Progenitor cell of endocrine pancreas (in vitro differentiated cells): Measurements from ENCODE around the gene SCGB1C2. TPM values are rescaled to one million over a fixed set of nuclear protein-coding genes. Genes with fewer than 3 reads are reported as not detected.

Experiments
- DNase-seq: peaks from one replicate; pipeline ENCODE4 v3.0.0; 2021; ENCODE audit warnings: low spot score; ENCODE audit not compliant: unreplicated experiment
- H3K27ac Mint-ChIP-seq: 2 replicates; pipeline ENCODE4 v1.8.0; 2021; ENCODE audit warnings: mild to moderate bottlenecking, moderate library complexity, mixed read lengths
- H3K27me3 Mint-ChIP-seq: 2 replicates; pipeline ENCODE4 v1.8.0; 2021; ENCODE audit warnings: mixed read lengths
- H3K36me3 Mint-ChIP-seq: 2 replicates; pipeline ENCODE4 v1.8.0; 2022; ENCODE audit warnings: mixed read lengths; ENCODE audit not compliant: insufficient read depth
- H3K4me1 Mint-ChIP-seq: 2 replicates; pipeline ENCODE4 v1.8.0; 2021; ENCODE audit warnings: low read depth, mixed read lengths
- H3K4me3 Mint-ChIP-seq: 2 replicates; pipeline ENCODE4 v1.8.0; 2021; ENCODE audit warnings: low read depth, mild to moderate bottlenecking, moderate library complexity, mixed read lengths
- H3K9me3 Mint-ChIP-seq: 2 replicates; pipeline ENCODE4 v1.8.0; 2021; ENCODE audit warnings: low read depth, mixed read lengths
- CTCF ChIP-seq: fragments of 200-600 bp; sonication (generic); IDR thresholded peaks from one replicate; pipeline ENCODE4 v1.5.0; 2021; ENCODE audit warnings: antibody characterized with exemption, mild to moderate bottlenecking; ENCODE audit not compliant: unreplicated experiment
- total RNA-seq: library from RNA; stranded (reverse); gene quantifications from 2 replicates; pipeline ENCODE4 v1.2.1, GENCODE V29; 2021

SCGB1C2 gene
- total RNA-seq, 1 donor from 2014 or later, result not detected

- DNase-seq, result no peak
- no peak overlapping the region for H3K27ac Mint-ChIP-seq
- no peak for TF ChIP-seq CTCF
- no peaks in the 10 kb centered on the region for H3K9me3 Mint-ChIP-seq
- H3K27me3 Mint-ChIP-seq, result peaks cover 47% of the 10 kb centered on the region
- no peaks in the 10 kb centered on the region for H3K36me3 Mint-ChIP-seq
- H3K4me3 Mint-ChIP-seq, result no peak overlapping the region
- peaks cover 3% of the 10 kb centered on the region for H3K4me1 Mint-ChIP-seq
Observed at GRCh38 chr17:177762-178161, 40.4 kb downstream of the SCGB1C2 start.

DNA sequence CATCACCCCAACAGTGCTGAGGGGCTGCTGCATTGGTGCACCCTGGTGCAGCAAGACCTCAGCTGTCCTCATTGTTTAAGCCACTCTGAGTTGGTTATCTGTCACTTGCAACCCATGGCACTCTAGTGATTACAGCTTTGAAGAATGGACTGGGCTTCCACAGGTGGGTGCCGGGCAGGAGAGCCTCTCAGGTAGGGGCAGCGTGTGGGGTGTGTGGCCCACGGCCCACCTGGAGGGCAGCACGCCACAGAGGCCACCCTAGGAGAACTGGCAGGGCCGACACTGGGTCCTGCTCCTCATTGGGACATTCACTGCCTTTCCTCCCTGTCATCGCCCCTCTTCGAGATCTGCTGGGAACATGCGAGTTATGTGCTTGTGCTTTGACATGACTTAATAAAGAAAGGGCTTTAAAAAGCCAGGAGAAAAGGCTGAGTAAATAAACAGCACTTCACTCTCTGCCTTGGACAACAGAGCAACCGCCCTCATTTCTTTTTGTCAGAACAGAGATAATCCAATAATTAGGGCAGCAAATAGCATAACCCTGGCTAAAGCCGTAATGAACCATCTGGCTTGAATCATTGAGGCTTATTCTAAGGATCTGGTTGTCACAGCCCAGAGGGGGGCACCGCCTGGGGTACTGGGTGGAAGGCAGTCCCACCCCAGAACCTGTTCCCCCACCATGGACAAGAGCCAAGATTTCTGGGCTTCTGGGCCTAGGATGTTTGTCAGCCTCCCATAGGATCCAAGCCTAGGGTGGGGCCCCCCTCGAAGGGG, 41.1 kb downstream of the SCGB1C2 start:
- no peak overlapping the region for H3K27ac Mint-ChIP-seq

GRCh38 chr17:179066-179432, 41.7 kb downstream of the SCGB1C2 start:
- no peak overlapping the region for H3K4me3 Mint-ChIP-seq
- no peak for TF ChIP-seq CTCF
- H3K9me3 Mint-ChIP-seq, result no peaks in the 10 kb centered on the region
- DNase-seq, result no peak
- H3K36me3 Mint-ChIP-seq, result no peaks in the 10 kb centered on the region
- H3K27ac Mint-ChIP-seq, result no peak overlapping the region
- H3K27me3 Mint-ChIP-seq, result peaks cover 60% of the 10 kb centered on the region
- H3K4me1 Mint-ChIP-seq, result peaks cover 3% of the 10 kb centered on the region

More for the DNA sequence above, 41.1 kb downstream of the SCGB1C2 start:
- Mint-ChIP-seq H3K9me3 (no peaks in the 10 kb centered on the region), H3K4me3 (no peak overlapping the region), H3K27me3 (peaks cover 54% of the 10 kb centered on the region), H3K4me1 (peaks cover 3% of the 10 kb centered on the region), H3K36me3 (no peaks in the 10 kb centered on the region)
- no peak for DNase-seq
- TF ChIP-seq CTCF, result no peak

DNA sequence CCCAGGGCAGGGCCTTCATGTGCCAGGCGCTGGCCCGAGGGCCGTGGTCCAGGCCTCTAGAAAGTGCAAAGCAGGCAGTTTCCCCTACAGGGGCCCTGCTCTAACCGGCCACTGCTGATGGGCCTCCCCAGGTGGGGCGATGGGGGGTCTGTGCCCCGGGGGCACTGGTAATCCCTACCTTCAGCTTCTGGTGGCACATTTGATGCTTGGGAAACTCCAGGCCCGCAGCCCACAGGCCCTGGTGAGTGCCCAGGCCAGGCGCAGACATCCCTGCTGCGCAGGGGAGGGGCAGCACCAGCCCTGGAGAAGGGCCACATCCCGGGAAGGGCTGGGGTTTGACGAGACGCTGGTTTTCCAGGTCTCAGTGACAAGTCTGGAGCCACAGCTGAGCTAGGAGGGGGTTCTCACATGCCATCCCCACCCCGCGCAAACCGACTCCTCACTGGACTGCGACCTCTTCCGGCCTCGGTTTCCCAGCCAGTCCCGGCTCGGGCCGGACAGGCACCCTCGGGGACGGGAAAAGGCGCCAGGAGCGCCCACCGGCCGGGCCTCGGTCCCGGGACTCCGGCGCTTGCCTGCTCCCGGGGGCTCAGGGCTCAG, 42.5 kb downstream of the SCGB1C2 start:
- peaks cover 3% of the 10 kb centered on the region for H3K4me1 Mint-ChIP-seq
- no peaks in the 10 kb centered on the region for H3K9me3 Mint-ChIP-seq
- no peak overlapping the region for H3K27ac Mint-ChIP-seq
- no peak for TF ChIP-seq CTCF
- H3K4me3 Mint-ChIP-seq, result peak overlapping the region; percentile 38
- H3K36me3 Mint-ChIP-seq, result no peaks in the 10 kb centered on the region
- H3K27me3 Mint-ChIP-seq, result peaks cover 64% of the 10 kb centered on the region
- no peak for DNase-seq

DNA sequence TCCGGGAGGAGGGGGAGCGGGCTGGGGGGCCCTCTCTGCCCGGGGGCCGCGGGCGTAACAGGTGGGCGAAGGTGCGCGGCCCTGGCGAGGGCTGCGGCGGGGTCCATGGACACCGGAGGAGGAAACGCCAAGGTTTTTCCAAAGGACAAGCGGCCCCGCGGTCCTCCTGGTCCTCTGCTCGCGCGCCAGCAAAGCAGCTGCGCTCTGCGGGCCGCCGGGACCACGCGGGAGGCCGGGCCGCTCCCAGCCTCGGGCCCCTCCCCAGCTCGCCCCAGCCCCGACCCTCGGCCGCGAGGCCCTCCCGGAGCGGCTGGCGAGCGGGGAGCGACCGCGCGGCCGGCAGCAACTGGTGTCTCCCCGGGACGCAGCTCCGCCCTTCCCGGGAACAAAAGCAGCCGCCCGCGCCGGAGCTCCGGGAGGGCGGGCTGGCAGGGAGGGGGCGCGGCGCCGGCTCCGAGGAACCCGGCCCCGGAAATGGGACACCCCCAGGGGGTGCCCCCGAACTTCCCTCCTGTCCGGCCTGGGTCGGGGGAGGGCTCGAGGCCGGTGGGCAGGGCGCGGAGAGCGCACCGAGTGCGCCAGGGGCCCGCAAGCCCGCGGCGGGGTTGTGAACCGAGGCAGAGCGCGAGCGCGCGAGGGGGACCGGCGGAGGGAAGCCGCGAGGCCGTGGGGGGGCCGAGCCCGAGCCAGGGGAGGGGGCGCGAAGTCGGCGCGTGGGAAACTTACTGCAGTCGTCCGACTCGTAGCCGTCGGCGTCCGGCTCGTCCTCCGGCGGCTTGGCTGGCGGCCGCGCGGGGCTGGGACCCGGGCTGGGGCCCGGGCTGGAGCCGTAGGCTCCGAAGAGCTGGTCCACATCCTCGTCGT, 43.2 kb downstream of the SCGB1C2 start:
- peaks cover 71% of the 10 kb centered on the region for H3K27me3 Mint-ChIP-seq
- no peak for DNase-seq
- H3K36me3 Mint-ChIP-seq, result no peaks in the 10 kb centered on the region
- H3K9me3 Mint-ChIP-seq, result no peaks in the 10 kb centered on the region
- no peak overlapping the region for H3K27ac Mint-ChIP-seq
- H3K4me3 Mint-ChIP-seq, result no peak overlapping the region
- no peak for TF ChIP-seq CTCF
- peaks cover 3% of the 10 kb centered on the region for H3K4me1 Mint-ChIP-seq
